GM18951 (cell line): Measurements from ENCODE around the gene RBFOX1.

Experiments used
- POLR2A ChIP-seq: IDR thresholded peaks from 4 replicates; pipeline ENCODE4 v1.6.1; 2011; ENCODE audit warnings: mild to moderate bottlenecking; ENCODE audit not compliant: insufficient read length, insufficient read depth; ENCODE audit errors: extremely low read depth
- in situ Hi-C: fragments of 300-500 bp; cut with MboI; formaldehyde crosslinking; loops from one replicate; pipeline ENCODE4 v1.12.0; 2022; ENCODE audit warnings: low sequenced_read_pairs, mixed read lengths, inconsistent platforms; ENCODE audit not compliant: unreplicated experiment

RBFOX1 gene

GRCh38 chr16:7628981-7629380, 296.3 kb downstream of the RBFOX1 start:
- in situ Hi-C loops, result no loop called here

DNA sequence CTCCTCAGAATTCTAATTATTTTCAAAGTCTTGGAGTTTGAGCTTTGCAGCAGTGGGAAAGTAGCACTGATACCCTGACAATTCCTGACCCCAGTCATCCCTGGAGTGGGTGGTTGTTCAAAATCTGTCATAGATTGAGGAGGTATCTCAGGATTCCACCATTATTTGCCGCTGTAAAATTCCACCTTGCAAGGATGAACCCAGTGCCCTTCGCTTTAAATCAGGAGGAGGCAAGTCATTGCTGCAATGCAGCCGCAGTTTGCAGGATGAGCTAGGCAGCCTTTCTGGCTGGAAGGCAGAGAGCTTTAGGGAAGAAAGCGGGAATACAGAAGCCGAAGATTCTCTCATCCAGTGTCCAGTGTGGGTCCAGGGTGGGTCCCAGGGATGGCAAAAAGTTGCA, 296.9 kb downstream of the RBFOX1 start:
- in situ Hi-C loops, result no loop called here
- no peak for TF ChIP-seq POLR2A

More at GRCh38 chr16:7628981-7629380, 296.3 kb downstream of the RBFOX1 start:
- TF ChIP-seq POLR2A, result no peak

DNA sequence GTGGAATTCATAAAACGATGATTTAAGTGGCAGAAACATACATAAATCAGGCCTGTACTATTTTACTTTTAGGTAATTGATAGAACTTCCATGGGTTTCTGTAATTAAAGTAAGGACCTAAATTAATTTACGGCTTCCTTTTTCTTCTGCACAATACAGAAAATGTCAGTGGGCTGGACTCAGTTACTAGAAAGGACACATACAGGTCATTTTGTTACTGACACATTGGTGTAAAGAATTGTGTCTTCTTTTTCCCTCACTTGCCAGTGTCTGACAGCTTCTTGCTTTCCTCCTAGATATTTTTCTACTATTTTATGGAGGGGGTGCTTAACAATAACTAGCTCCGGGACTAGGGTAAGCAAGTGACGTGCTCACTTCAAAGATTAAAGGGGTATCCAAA, 304.8 kb downstream of the RBFOX1 start:
- in situ Hi-C loops, result no loop called here
- TF ChIP-seq POLR2A, result no peak

DNA sequence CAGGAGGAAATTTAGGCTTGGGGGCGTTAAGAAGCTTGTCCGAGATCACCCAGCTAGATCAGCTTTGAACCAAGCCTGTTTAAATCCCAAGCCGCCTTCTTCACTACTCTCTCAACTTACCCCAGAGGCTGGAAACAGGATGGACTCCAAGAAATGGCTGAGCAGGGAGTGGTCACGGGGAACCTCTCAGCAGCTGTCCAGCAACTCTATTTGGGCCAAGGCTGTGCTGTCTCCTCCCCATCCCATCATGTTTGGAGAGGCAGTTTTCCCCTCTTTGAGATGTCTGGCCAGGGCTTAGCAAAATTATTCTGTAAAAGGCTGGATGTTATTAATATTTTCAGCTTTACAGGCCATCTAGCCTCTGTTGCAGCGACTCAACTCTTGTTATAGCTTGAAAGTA, 305.7 kb downstream of the RBFOX1 start:
- in situ Hi-C loops, result no loop called here
- TF ChIP-seq POLR2A, result no peak

DNA sequence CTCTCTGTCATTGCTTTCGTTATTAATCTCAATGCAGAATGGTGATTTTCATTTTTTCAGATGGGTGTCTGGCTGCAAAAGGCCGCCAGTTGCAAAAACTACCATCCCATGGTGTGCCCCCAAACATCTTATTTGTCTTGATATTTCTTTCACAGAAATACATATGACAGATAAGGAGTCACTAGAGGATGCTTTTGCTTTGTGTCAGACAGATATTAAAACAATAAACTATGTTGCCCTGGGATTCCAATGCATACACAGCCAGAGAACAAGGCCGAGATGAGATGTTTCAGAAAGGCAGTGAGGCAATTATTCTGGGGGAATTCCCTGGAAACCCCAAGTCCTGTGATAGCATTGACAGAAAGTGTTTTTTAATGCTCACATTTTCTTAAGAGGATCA, 307.7 kb downstream of the RBFOX1 start:
- in situ Hi-C loops, result no loop called here
- no peak for TF ChIP-seq POLR2A

GRCh38 chr16:7644176-7644575, 311.5 kb downstream of the RBFOX1 start:
- no peak for TF ChIP-seq POLR2A
- in situ Hi-C loops, result no loop called here

DNA sequence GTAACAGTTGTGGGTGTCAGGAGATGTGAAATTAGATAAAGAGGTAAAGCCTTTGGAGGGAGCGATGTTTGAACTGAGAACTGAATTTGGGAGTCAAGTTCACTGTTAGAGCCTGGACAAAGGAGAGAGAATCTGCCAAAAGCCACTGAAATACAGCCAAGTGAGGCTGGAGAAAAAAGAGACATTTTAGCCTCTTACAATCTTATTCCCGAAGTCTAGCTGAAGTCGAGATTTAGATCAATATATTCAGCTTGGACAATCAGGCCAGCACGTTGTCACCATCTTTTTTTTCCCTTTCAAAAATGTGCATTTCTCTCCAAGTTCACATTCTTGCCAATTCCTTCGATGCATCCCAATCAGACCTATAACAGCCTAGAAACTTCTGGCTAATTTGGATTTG, 312.2 kb downstream of the RBFOX1 start:
- no peak for TF ChIP-seq POLR2A
- in situ Hi-C loops, result no loop called here

- in situ Hi-C loops, result no loop called here
- TF ChIP-seq POLR2A, result no peak
Measured at GRCh38 chr16:7646821-7647500, 314.3 kb downstream of the RBFOX1 start.

DNA sequence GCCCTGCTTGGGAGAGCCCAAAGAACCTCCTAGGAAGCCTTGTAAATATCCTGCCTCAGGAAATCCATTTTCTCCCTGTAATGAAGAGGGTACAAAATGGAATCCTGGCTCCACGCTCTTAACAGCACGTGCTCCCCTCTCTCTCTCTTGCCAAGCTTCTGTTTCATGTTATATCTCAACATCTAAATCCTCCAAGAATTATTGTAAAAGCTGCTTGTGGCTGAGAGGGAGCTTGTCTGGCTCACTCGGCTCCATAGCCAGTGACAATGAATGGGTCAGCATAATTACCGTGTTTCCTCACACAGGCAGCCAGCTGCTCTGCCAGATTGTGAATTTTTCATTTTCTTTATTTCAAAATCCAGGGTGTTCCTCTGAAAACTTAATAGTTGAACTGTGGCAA, 317.8 kb downstream of the RBFOX1 start:
- TF ChIP-seq POLR2A, result no peak
- in situ Hi-C loops, result no loop called here

- no peak for TF ChIP-seq POLR2A
- in situ Hi-C loops, result no loop called here
Measured at GRCh38 chr16:7651803-7652570, 319.3 kb downstream of the RBFOX1 start.

GRCh38 chr16:7653746-7654461, 321.3 kb downstream of the RBFOX1 start:
- in situ Hi-C loops, result no loop called here
- TF ChIP-seq POLR2A, result no peak

DNA sequence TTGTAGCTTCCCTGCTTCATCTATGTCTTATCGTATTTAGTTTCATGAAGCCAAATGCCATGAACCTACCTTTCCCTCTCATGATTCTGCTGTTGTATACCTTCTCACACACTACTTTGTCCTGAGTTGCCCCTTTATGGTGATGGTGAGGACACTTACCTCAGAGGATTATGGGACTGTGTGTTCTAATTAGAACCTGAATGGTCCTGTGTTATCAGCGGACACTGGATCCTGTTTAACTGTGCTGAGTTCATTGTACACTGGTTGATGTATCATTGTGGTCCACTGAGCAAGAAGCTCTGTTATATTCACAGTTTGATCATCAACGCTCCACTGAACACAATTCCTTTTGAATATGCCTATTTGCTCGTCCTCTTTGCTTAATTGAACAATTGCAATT, 343.0 kb downstream of the RBFOX1 start:
- TF ChIP-seq POLR2A, result no peak
- in situ Hi-C loops, result no loop called here

DNA sequence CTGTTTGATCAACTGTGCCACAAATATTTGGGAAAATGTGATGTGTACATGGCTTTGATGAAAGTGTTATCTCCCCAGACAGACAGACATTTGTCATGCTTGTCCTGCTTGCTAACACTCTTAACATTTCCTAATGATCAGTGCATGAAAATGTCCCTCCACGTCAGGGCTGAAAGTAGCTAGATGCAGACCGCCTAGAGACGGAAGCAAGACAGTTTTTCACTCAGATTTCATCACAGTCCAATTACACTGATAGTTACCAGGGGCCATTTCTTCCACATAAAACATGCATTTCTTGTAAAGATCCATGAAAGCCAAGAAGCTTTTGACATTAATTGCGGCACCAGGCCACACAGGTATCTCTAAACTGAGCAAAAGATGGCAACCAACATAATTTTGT, 347.7 kb downstream of the RBFOX1 start:
- TF ChIP-seq POLR2A, result no peak
- in situ Hi-C loops, result no loop called here
